Activated T-cell treated with anti-CD3 and anti-CD28 coated beads for 24 hours (primary cell): ENCODE results near the gene XAGE3.
"Not testable (repeated sequence)": the region's sequence is repeated elsewhere in the genome, so short reads cannot be mapped to it uniquely, and the experiment has no call there.

ENCODE experiments used
- DNase-seq: peaks from one replicate; pipeline ENCODE4 v3.0.0-alpha.2; 2020; ENCODE audit warnings: low read depth

Gene XAGE3, protein sequence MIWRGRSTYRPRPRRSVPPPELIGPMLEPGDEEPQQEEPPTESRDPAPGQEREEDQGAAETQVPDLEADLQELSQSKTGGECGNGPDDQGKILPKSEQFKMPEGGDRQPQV

DNA sequence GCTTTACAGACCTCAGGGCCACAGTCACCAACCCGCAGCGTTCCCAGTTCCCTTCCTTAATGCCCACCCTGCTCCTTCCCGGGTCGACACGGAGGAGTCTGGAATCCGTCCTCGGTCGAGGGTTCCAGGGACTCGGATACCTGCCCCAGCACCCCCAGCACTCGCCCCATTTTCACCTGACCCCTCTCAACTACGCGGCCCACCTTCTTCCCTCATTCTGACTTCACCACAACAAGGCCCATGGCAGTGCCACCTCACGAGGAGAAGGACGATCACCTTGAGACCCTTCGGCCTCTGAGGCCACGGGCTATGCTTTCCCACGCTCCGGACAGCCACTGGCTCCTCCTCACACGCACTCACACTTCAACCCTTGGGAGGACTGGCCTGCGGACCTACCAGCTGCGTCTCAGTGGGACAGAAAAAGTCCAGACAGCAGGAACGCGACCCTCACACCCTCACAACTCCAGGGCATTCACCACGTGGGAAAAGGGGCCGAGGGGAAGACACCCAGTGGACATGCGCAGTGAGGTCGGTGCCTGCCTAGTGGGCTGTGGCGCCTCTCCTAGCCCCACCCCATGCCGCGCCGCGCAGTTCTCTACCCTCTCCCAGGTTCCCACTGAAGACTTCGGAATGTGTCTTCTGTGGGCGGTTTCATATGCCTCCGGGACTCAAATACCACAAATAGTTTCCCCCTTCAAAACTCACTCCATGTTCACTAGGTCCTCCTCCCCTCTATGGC is at the start of gene XAGE3:
Gene XAGE3 (minus strand): TSS at position 474 of the 739 bp plus-strand sequence. CDS start 950 bp downstream, outside the sequence.
- no peak for DNase-seq

DNA sequence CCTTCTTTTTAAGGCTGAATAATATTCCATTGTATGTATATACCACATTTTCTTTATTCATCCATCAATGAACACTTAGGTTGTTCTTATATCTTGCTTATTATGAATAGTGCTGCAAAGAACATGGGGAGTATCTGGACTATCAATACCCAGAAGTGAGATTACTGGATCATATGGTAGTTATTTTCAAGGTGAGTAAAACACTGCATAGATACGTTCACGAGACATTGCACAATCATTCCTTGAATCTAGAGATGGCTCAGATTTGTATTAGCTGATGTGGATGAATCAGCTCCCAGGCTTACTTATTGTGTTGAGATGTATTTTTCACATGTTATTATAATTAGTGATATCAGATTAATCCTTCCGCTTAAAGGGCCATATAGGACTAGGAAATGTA is 46.8 kb upstream of the XAGE3 start:
- not testable (repeated sequence) for DNase-seq

DNA sequence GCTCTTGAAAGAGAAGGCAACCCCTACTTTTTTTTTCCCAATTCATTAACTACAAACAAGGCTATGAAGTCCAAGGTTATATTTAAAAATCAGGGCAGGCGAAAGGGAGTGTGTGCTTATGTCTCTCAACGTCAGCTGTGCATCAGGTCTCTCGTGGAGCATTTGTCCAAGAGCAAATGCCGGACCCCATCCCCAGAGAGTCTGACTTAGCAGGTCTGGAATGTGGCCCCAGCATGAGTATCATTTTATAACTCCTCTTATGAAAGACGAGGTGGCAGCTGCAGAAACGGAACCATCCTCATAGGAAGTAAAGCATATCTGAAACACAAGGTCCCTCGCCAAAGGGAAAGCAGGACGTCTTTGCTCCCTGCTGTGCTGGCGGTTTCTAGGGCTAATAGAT is 45.8 kb upstream of the XAGE3 start:
- DNase-seq, result not testable (repeated sequence)

DNA sequence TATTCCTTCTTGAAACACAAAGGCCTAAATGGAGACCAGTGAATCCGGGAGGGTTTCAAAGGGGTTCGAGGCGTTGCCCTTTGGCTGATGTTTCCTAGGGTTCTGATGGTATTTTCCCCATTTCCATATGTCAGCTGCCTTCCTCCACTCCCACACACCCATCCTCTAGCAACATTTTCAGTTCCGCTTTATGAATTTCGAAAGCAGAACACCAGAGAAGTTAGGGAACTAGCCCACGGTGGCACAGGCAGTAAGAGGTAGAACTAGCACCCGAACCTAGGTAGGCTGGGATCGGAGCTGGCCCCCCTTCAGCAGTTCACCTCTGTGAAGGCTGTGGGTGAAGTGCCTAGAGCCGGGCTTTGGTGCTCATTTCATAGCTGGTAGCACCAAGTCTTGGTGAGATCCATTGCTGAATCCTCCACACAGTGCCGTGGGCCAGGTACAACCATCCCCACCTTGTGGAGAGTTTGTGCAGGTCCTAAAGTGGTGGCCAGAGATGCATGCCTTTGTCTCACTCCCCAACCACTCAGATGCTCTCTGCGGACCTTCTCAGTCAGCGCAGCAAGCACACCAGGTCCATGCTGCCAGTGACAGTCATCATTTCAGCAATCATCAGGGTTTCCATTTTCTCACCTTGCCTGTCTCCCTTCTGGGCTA is 41.6 kb upstream of the XAGE3 start:
- not testable (repeated sequence) for DNase-seq

DNA sequence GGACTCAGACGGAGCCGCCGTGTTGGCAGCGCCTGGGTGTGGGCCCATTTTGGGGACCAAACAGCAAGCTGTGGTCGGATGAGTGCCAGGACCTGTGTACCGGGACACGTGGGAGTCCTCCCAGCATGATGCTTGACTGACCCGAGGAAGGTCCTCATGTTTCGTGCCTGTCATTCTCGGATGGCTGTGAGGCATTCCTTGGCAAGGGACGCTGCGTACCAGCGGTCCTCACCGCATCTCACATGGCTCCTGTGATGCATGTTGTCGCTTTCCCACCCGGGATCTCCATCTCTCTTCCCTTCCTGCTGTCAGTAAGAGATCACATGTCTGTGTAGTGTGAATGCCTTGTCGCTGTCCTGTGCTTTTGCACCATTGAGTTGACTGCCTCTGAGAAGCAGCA is 40.0 kb upstream of the XAGE3 start:
- DNase-seq, result not testable (repeated sequence)

DNA sequence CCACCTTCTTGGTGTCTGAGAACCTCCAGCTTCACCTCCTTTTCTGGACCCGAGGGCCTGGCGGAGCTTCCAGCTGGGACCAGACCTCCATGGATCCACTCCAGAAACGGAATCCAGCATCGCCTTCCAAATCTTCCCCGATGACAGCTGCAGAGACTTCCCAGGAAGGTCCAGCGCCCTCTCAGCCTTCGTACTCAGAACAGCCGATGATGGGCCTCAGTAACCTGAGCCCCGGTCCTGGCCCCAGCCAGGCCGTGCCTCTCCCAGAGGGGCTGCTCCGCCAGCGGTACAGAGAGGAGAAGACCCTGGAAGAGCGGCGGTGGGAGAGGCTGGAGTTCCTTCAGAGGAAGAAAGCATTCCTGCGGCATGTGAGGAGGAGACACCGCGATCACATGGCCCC is 39.3 kb upstream of the XAGE3 start:
- not testable (repeated sequence) for DNase-seq

DNA sequence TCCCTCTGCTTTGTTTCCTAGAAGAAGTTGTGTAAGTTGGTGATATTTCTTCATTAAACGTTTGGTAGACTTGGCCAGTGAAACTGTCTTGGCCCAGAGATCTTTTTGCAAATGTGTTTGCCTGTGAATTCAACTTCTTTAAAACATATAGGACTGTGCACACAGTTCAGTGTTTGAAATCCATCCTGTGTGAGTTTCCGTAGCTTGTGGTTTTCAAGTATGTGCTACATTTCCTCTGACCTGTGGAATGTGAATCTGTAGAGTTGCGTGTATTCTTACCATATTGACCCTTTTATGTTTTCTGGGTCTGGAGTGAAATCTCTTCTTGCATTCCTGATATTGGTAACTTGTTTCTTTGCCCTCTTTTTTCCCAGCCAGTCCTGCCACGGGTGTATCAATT is 38.2 kb upstream of the XAGE3 start:
- DNase-seq, result not testable (repeated sequence)

DNA sequence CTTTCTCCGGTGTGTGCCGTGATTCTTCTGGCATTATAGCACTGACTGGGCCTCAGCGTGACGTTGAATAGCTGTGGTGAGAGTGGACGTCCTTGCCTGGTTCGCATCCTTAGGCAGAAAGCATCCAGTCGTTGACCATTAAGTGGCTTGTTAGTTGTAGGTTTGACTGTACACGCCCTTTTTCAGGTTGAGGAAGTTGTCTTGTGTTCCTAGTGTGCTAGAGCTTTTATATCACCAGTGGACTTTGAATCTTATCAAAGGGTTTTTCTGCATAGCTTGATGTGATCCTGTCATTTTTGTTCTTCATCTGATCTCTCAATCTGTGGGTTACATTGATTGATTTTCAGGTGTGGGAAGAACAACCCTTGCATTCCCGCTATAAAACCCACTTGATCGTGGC is 37.6 kb upstream of the XAGE3 start:
- DNase-seq, result not testable (repeated sequence)

DNA sequence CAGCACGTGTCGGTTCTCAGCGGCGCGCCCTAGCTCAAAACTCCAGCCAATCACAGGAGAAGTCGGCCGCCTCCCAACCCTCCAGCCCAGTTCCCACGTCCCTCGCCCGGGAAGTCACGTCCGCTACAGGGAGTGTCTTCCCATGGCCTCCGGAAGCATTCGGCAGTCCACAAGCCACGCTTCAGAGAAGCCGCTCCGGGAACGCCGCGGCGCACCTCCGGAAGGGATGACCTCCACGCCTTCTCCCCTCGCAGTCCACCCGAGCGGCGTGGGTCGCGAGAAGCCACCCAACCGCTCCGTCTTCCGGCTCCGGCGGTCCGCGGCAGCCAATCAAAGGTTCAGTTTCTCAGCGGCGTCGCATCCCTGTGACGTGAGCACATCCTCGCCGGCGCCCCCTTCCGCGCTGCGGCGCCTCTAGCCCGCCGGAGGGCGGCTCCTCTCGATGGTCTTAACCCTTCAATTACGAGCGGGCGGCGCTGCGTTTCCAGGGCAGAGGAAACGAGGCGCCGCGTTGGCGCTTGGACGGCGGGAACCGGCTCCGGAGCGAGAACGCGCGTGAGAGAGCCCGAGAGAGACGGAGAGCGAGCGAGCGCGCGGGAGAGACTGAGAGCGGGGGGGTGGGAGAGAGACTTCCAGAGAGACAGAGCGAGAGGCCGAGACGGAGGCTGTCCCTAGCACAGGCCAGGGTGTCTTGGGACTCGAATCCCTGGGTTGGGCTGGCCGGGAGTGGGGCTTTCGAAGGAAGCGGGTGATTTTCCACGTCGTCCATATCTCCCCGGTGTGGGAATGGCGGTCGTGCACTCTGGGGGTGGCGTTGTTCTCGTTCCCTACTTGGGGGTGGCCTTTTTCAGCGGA is 29.2 kb upstream of the XAGE3 start, which contains the start of gene FAM156B:
Gene FAM156B (plus strand): TSS at position 476 of the 855 bp plus-strand sequence. CDS start 9,896 bp downstream, outside the sequence.
- not testable (repeated sequence) for DNase-seq

DNA sequence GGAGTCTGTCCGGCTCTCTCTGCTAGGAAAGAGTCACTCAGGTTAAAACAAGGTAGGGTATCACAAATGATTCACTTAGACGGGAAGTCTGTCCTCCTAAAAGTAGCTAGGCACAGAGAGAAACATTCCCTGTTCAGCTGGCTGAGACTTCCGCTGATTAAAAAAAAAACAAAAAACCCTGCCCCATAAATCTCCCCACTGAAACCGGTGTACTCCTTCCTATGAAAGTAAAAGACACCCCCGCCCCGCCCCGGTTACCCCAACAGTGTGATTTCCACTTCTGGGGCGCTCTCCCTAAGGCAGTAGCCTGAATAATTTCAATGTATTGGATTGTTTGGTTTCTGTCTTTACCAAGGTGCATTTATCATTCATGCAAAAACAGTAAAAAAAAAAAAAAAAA is 28.6 kb upstream of the XAGE3 start:
- DNase-seq, result not testable (repeated sequence)

DNA sequence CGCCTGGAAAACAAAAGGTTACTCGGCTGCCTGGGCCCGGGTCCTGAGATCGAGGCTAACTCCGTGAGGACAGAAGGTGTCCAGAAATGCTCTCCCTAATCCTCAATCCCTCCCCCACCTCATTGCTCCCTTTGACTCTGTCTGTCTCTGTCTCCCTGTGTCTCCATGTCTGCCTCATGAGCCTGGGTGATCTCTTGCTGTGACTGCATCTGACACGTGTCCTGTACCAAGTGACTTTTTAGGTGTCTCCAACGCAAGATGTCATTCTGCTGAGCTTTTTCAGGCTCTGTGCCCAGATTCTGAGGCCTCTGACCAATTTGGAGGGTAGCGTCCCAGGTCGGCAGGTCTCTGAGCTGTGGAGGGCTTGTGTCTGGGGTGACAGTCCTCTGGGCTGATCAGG is 20.2 kb upstream of the XAGE3 start:
- not testable (repeated sequence) for DNase-seq

DNA sequence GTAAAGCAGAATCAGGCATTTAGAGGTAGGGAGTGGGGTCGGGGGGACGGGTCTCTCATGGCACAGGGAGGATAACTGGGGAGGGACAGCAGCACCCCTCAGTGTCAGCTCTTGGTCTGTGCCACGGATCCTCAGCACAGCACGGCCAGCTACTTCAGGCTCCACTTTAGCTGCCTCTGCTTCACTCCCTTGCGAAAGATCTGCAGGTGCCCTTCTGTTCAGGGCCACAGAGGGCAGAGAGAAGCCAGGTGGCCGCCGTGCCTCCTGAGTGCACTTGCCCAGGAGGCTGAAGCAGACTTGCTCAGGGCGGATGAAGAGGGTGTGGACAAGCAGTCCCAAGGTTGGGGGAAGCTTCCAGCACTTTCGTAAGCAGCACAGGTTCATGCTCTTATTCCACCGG is 19.6 kb upstream of the XAGE3 start:
- DNase-seq, result not testable (repeated sequence)

DNA sequence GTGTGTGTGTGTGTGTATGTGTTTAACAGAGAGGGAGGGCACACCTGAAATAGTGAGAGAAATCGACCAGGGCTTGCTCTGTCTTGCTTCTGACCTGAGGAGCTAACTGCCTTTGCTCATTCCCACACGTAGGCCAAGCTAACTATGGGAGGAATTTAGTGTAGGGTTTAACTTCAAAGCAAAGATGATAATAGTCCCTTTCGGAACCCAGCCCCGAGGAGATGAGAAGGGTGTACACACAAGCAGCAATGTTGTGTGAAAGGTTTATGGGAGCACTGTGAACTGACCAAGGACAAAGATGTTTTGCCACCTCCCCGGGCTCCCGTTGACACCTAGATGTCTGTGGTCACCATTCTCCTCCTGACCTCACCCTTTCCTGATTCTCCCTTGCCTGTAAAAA is 8.5 kb upstream of the XAGE3 start:
- not testable (repeated sequence) for DNase-seq

DNA sequence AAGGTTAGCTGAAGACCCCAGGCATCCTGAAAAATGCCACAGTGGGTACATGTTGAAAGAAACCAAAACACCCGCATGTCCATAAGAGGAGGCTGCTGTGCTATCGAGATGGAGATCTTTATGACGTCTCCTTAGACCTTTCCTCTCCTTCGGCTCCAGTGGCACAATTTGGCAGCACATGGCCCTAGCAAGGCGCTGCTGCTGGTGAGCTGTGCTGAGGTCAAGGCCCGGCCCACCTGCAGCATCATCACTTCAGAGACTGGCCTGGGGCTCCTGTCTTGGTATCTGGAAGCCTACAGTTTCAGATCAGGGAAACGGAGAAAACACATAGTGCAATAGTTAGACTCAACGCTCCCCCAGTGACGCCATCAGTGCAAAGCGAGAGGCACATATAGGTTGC is 7.6 kb upstream of the XAGE3 start:
- DNase-seq, result not testable (repeated sequence)

DNA sequence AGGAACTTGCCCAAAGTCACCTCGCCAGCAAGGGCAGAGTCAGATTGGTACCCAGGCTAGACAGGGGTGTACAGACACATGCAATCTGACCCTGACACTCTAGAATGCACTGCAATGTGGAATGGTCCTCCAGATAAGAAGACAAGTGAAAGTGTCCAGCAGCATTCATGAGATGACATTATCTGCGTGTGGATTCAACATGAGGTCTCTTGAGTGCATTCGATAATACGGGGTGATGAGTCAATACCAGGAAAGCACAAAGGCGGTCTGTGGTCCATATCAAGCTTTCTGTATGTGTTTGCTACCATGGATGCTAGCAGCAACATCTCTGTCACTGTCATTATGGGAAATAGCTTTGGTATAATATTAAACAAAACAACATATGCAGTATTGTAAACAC is 6.8 kb upstream of the XAGE3 start:
- DNase-seq, result no peak

DNA sequence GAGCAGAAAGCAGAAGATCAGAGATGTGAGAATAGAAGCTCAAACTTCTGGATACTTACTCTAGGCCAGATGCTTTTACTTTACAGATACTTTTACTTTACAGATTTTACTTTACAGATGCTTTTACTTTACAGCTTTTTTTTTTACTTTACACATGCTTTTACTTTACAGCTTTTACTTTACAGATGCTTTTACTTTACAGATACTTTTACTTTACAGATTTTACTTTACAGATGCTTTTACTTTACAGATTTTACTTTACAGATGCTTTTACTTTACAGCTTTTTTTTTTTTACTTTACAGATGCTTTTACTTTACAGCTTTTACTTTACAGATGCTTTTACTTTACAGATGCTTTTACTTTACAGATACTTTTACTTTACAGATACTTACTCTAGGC is 5.9 kb upstream of the XAGE3 start:
- not testable (repeated sequence) for DNase-seq

DNA sequence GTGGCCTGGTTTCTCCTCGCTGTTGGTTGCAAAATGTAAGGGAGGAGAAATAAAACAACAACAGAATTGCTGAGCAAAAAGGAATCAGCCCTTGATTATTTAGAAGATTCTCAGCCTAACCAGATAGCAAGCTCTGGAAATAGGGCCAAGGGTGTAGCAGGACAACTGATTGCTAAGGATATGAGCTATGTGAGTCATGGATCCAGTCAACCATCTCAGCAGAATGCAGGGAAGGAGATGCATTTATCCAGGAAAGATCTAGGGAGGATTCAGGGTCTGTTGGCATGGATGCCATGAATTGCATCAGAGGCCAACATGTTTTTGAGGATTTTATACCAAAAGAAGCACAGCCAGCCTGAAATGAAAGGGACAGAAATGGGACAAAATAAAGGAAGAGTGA is 2.2 kb upstream of the XAGE3 start:
- DNase-seq, result no peak

DNA sequence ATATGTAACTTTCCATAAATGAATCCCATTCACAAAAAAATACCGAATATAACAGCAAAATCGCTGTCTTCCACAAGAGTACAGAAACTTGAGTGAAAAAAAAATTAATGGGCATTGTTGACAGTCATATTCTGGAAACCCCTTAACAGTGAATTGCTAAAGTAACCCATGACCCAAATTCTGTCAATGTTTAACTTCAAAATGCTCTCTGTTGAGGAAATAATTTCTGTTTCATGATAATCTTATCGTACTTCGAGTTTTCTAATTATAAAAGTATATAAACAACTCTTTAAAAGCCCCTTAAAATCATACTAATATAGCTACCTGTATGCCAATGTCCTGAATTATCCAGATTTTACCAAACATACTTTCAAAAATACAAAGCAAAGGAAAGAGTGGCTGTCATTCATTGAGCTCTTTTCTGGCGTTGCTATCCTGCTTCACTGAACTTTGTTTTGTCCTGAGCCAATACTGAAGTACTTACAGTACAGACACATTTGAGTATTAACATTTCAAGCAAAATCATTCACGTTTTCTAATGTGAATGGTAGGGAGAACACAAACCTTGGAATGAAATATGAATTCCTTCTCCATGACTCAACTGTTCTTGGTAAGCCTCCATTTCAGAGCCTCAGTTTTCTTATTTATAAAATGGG is 2.4 kb downstream of the XAGE3 start:
- no peak for DNase-seq

DNA sequence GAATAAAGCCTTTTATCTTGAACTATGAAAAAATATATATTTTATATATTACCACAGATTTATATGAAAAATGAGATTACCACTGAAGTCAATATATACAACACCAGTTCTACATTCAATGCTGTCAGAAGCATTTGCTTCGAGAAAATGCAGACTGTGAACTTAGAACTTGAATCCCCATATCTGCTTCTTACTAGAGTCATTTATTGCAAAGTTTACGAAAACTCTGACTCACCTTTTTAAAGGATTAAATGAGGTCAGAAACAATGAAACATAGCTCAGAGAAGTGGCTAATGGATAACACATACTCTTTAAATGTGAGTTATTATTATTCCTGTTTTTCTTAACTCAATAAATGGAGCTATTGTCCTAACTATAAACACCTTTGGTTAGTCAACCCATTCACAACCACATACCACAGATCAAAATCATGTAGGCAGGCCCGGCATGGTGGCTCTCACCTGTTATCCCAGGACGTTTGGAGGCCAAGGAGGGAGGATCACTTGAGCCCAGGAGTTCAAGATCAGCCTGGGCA is 10.8 kb downstream of the XAGE3 start:
- DNase-seq, result not testable (repeated sequence)

DNA sequence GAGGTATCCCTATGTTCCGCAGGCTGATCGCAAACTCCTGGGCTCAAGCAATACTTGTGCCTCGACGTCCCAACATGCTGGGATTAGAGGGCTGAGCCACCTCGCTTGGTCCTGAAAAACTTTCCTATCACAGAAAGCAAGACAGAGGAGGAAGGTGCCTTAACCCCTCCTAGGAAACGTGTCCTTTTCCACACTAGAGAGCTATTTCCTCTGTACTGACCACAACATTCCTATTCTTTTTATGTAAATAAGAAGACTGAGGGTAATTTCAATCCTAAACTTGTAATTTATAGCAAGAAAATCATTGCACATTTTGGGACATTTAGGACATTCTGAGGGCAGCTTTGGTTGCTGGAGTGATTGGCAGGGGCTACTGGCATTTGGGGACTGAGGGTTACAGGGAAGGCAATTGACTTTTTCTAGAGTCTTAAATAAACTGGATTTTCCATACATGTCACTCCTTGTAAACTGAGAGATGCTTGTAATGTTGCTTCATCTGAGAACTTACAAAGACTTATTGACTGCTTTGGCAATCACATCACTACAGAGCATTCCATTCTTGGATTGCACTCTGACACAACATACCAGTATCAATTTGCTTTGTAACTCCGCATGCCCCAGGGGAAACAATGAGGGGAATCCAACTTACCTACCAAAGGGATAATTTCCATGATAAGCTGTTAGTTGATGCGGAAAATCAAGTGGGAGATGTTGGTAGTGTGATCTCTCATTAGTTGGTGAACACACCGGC is 15.6 kb downstream of the XAGE3 start:
- no peak for DNase-seq

DNA sequence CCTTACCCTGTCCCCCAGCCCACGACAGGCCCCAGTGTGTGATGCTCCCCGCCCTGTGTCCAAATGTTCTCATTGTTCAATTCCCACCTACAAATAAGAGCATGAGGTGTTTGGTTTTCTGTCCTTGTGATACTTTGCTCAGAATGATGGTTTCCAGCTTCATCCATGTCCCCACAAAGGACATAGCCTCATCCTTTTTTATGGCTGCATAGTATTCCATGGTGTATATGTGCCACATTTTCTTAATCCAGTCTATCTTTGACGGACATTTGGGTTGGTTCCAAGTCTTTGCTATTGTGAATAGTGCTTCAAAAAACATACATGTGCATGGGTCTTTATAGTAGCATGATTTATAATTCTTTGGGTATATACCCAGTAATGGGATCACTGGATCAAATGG is 24.3 kb downstream of the XAGE3 start:
- not testable (repeated sequence) for DNase-seq
